Measurements from ENCODE around the gene PROX1. TPM values are rescaled to one million over a fixed set of nuclear protein-coding genes. Genes with fewer than 3 reads are reported as not detected.

The PROX1 gene
- total RNA-seq, 4 donors from 2014 or later, result 34.6 to 51.3 (median 38.4) TPM

DNA sequence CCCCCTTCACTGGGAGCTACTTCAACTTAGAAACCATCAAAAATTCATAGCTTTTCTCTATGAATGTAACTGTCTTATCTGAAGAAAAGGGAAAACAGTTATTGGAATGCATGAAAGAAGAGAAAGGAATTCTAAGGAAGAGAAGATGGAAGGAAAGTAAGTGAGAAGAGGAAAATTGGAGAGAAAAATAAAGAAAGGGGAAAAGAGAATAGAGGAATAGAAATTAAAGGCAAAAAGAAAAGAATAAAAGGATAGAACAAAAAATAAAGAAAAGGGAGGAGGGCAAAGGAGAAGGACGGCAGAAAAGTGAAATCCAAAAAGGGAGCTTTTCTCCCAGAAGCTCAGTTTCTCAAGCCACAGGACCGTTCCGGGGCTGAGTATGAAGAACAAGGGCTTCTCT lies 9.9 kb upstream of the PROX1 start:
- Histone ChIP-seq H3K36me3 (no peaks in the 10 kb centered on the region), H3K27ac (no peak overlapping the region), H3K4me1 (peaks cover 8% of the 10 kb centered on the region in 2 donors), H3K27me3 (no peaks in the 10 kb centered on the region), H3K4me3 (replicated peaks in 1 of 3) (no peak overlapping the region), H3K9me3 (no peaks in the 10 kb centered on the region)
- intact Hi-C loops (cut with DNase I), result no loop called here
- WGBS, 2 donors, result 72 to 73% methylated on average over 3 of the region's 3 CpGs
- TF ChIP-seq, protein P1, sequence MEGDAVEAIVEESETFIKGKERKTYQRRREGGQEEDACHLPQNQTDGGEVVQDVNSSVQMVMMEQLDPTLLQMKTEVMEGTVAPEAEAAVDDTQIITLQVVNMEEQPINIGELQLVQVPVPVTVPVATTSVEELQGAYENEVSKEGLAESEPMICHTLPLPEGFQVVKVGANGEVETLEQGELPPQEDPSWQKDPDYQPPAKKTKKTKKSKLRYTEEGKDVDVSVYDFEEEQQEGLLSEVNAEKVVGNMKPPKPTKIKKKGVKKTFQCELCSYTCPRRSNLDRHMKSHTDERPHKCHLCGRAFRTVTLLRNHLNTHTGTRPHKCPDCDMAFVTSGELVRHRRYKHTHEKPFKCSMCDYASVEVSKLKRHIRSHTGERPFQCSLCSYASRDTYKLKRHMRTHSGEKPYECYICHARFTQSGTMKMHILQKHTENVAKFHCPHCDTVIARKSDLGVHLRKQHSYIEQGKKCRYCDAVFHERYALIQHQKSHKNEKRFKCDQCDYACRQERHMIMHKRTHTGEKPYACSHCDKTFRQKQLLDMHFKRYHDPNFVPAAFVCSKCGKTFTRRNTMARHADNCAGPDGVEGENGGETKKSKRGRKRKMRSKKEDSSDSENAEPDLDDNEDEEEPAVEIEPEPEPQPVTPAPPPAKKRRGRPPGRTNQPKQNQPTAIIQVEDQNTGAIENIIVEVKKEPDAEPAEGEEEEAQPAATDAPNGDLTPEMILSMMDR (IDR thresholded peaks at IDR 0.05), result no peak
- TF ChIP-seq POLR2A (IDR thresholded peaks at IDR 0.05), result no peak
- no peak for DNase-seq

DNA sequence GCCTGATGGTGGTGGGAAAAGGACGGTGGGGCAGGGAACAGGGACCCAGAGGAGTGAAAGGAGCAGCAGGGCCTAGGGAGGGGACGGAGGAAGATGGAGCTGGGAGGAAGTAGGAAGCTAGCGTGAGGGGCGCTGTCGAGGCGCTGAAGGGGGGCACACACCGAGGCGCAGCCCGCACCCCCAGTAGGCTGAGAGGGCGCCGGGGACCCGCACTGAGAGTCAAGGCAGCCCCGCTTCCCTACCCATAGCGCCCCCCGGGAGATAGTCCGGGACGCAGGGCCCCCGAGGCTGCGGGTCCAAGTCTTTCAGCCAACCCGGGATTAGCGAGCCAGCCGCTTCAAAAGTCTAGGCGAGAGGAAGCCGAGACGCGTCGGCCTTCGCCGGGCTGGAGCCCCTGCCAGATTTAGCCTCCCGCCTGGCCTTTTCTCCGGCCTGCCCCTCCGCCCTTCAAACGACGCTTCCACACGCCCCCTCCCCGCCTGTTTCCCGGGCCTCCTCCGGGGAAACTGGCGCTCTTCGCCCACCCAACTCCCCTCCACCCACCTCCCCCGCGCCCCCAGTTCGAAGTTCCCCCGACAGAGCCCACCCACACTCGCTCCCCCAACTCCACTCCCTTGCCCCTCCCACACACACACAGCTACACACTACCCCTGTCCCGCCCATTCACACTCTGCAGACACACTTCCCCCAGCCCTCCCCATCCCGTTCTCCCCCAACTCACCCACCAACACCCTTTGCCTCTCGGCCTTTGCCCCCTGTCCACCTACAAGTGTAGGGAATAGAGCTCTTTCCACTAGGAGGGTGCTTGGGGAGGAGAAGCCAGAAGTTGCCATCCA lies 7.8 kb upstream of the PROX1 start:
- no peaks in the 10 kb centered on the region for H3K27me3 ChIP-seq
- TF ChIP-seq, protein P1 (IDR thresholded peaks at IDR 0.05), result no peak
- no peak for TF ChIP-seq POLR2A (IDR thresholded peaks at IDR 0.05)
- no peaks in the 10 kb centered on the region for H3K36me3 ChIP-seq
- WGBS, 2 donors, result 36 to 38% methylated on average over 42 to 43 of the region's 48 CpGs
- intact Hi-C loops (cut with DNase I), result no loop called here
- no peak overlapping the region for H3K27ac ChIP-seq
- no peak for DNase-seq
- H3K4me3 ChIP-seq (replicated peaks in 1 of 3), result no peak overlapping the region
- no peaks in the 10 kb centered on the region for H3K9me3 ChIP-seq
- H3K4me1 ChIP-seq, result peaks cover 26 to 27% of the 10 kb centered on the region in 2 donors

DNA sequence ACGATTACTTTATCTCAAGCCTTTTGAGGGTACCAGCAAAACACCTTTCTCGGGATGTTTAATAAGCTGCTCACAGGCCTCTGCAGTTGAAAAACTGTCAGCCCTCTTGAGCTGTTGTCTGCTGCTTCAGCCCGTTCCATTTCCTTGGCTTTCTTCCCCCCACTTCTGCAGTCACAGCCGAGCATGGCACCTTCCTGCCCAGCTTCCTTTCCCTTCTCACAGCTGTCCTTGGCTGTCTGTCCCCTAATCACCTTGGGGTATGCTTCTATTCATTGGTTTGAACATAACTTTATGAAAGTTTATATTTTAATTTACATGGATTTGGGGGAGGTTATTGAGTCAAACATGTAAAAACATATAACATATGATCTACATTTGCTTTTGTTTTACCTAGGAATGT lies 6.9 kb upstream of the PROX1 start:
- no peak for DNase-seq
- Histone ChIP-seq H3K27me3 (no peaks in the 10 kb centered on the region), H3K27ac (no peak overlapping the region), H3K36me3 (no peaks in the 10 kb centered on the region), H3K9me3 (no peaks in the 10 kb centered on the region), H3K4me3 (replicated peaks in 1 of 3) (no peak overlapping the region), H3K4me1 (peaks cover 32 to 36% of the 10 kb centered on the region in 2 donors)
- TF ChIP-seq, protein P1 (IDR thresholded peaks at IDR 0.05), result no peak
- no peak for TF ChIP-seq POLR2A (IDR thresholded peaks at IDR 0.05)
- 47 to 62% methylated on average over 4 of the region's 4 CpGs for WGBS, 2 donors
- intact Hi-C loops (cut with DNase I), result no loop called here

DNA sequence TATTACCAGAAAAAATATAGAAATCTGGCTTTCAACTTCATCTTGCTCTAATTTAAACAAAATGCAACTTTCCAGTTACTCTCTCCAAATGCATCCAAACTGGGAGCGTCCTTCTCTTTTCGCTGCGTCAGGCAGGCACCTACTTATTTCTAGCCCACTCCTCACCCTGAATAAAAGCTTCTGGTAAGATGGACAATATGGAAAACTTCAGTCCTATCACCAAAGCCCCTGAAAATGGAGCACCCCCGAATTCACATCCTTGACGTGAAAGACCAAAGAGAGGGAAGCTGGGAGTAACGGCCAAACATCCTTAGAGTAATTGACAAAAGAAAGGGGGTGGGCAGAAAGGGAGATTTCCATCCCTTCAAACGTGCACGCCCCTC lies 5.5 kb upstream of the PROX1 start:
- no peaks in the 10 kb centered on the region for H3K27me3 ChIP-seq
- peak overlapping the region in 1 of 3 donors; percentile 36 for H3K4me3 ChIP-seq (replicated peaks in 1 of 3)
- no peaks in the 10 kb centered on the region for H3K9me3 ChIP-seq
- no peaks in the 10 kb centered on the region for H3K36me3 ChIP-seq
- intact Hi-C loops (cut with DNase I), result no loop called here
- H3K27ac ChIP-seq, result peak overlapping the region in 2 of 3 donors; percentile 79 to 92
- no peak for DNase-seq
- 33 to 35% methylated on average over 8 of the region's 8 CpGs for WGBS, 2 donors
- H3K4me1 ChIP-seq, result peaks cover 43 to 44% of the 10 kb centered on the region in 2 donors
- TF ChIP-seq, protein P1 (IDR thresholded peaks at IDR 0.05), result no peak
- no peak for TF ChIP-seq POLR2A (IDR thresholded peaks at IDR 0.05)
